ENCODE data around the gene RBM6.

The RBM6 gene

DNA sequence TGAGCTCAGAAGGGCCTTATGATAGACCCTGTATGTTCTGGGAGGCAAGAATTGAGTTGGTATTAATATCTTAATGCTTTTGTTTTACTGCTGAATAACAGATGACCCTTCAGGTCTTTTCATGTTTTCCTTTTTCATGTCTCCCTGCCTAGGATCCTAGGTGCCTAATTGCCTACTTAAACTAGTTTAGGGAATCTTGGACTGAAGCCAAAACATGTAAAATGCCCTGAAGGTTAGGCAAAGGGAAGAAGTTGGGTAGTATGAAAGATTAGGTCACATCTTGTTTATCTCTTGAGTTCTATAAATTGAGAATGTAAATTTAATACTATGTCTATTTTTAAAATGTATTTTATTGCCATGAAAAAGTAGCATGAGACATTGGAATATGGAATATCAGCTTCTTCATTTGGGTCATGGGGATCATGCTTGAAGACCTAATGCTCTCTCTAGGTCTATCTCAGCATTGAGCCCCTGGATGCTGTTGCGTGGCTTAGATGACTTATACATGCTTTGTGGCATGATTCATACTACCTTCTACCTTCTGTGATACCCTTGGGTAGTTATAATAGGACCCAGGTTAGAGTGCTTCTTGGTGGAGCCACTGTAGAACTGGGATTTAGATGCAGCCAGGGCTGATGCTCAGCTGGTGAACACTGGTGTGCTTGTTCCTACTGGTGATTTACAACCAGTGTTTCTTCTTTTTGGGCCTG, 26.4 kb downstream of the RBM6 start:
- Histone ChIP-seq H3K4me3 (ENCODE audit: insufficient read length, low read depth) (no peak overlapping the region), H3K36me3 (ENCODE audit: insufficient read depth, insufficient read length, low read length) (peaks cover 39% of the 10 kb centered on the region)

DNA sequence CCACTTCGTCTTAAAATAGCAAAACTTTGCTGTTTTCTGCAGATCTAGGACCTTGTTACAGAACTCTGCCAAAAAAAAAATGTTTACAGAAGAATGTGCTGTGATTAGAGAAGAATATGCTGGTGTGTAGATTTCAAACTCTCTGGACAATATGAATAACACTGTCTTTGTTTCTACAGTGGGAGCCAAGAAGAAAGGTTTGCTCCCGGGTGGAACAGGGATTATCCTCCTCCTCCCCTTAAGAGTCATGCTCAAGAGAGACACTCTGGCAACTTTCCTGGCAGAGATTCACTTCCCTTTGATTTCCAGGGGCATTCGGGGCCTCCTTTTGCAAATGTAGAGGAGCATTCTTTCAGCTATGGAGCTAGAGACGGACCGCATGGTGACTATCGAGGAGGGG, 27.3 kb downstream of the RBM6 start:
- no peaks in the 10 kb centered on the region for H3K27me3 ChIP-seq (ENCODE audit: insufficient read depth, insufficient read length)
- H3K36me3 ChIP-seq (ENCODE audit: insufficient read depth, insufficient read length, low read length) = peaks cover 46% of the 10 kb centered on the region
- no peaks in the 10 kb centered on the region for H3K9me3 ChIP-seq (ENCODE audit: insufficient read depth, low read length)
- no peak overlapping the region for H3K9ac ChIP-seq (ENCODE audit: insufficient read length, low read depth)
- TF ChIP-seq SUZ12 (IDR thresholded peaks at IDR 0.05; ENCODE audit: extremely low read depth, insufficient read depth, insufficient read length) (no peak), YY1 (IDR thresholded peaks at IDR 0.05; ENCODE audit: insufficient read depth, insufficient read length) (no peak), ZNF274 (IDR thresholded peaks at IDR 0.05; ENCODE audit: low read depth, low read length) (no peak)
- no peak overlapping the region for H3K4me3 ChIP-seq (ENCODE audit: insufficient read length, low read depth)
- H3K4me1 ChIP-seq (ENCODE audit: insufficient read depth, insufficient read length) = no peaks in the 10 kb centered on the region
- DNase-seq (ENCODE audit: low read depth, low spot score) = no peak

More for the DNA sequence above, 26.4 kb downstream of the RBM6 start:
- H3K4me1 ChIP-seq (ENCODE audit: insufficient read depth, insufficient read length) = no peaks in the 10 kb centered on the region
- H3K9me3 ChIP-seq (ENCODE audit: insufficient read depth, low read length) = no peaks in the 10 kb centered on the region
- H3K27me3 ChIP-seq (ENCODE audit: insufficient read depth, insufficient read length) = no peaks in the 10 kb centered on the region
- TF ChIP-seq SUZ12 (IDR thresholded peaks at IDR 0.05; ENCODE audit: extremely low read depth, insufficient read depth, insufficient read length) (no peak), ZNF274 (IDR thresholded peaks at IDR 0.05; ENCODE audit: low read depth, low read length) (no peak), YY1 (IDR thresholded peaks at IDR 0.05; ENCODE audit: insufficient read depth, insufficient read length) (no peak)
- H3K9ac ChIP-seq (ENCODE audit: insufficient read length, low read depth) = no peak overlapping the region
- no peak for DNase-seq (ENCODE audit: low read depth, low spot score)

- no peak for DNase-seq (ENCODE audit: low read depth, low spot score)
- no peak for TF ChIP-seq YY1 (IDR thresholded peaks at IDR 0.05; ENCODE audit: insufficient read depth, insufficient read length)
- TF ChIP-seq SUZ12 (IDR thresholded peaks at IDR 0.05; ENCODE audit: extremely low read depth, insufficient read depth, insufficient read length) = no peak
- no peak for TF ChIP-seq ZNF274 (IDR thresholded peaks at IDR 0.05; ENCODE audit: low read depth, low read length)
- Histone ChIP-seq H3K4me1 (ENCODE audit: insufficient read depth, insufficient read length) (no peaks in the 10 kb centered on the region), H3K36me3 (ENCODE audit: insufficient read depth, insufficient read length, low read length) (peaks cover 53% of the 10 kb centered on the region), H3K27me3 (ENCODE audit: insufficient read depth, insufficient read length) (no peaks in the 10 kb centered on the region), H3K9me3 (ENCODE audit: insufficient read depth, low read length) (no peaks in the 10 kb centered on the region), H3K4me3 (ENCODE audit: insufficient read length, low read depth) (no peak overlapping the region), H3K9ac (ENCODE audit: insufficient read length, low read depth) (no peak overlapping the region)
Observed at GRCh38 chr3:49968346-49968745, 28.4 kb downstream of the RBM6 start.

DNA sequence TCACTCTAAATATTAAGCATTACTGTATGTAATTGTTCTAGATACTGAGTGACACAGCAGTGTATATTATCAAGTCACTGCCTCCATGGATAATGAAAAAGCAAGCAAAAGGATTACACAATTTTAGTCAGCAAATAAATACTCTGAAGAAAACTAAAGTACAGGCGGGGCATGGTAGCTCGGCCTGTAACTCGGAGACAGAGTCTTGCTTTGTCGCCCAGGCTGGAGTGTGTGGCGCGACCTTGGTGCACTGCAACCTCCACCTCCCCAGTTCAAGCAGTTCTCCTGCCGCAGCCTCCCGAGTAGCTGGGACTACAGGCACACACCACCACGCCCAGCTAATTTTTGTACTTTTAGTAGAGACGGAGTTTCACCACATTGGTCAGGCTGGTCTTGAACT, 32.7 kb downstream of the RBM6 start:
- Histone ChIP-seq H3K36me3 (ENCODE audit: insufficient read depth, insufficient read length, low read length) (peaks cover 55% of the 10 kb centered on the region), H3K9ac (ENCODE audit: insufficient read length, low read depth) (no peak overlapping the region), H3K27me3 (ENCODE audit: insufficient read depth, insufficient read length) (no peaks in the 10 kb centered on the region), H3K4me1 (ENCODE audit: insufficient read depth, insufficient read length) (no peaks in the 10 kb centered on the region), H3K4me3 (ENCODE audit: insufficient read length, low read depth) (no peak overlapping the region), H3K9me3 (ENCODE audit: insufficient read depth, low read length) (no peaks in the 10 kb centered on the region)
- DNase-seq (ENCODE audit: low read depth, low spot score) = no peak
- TF ChIP-seq ZNF274 (IDR thresholded peaks at IDR 0.05; ENCODE audit: low read depth, low read length) (no peak), YY1 (IDR thresholded peaks at IDR 0.05; ENCODE audit: insufficient read depth, insufficient read length) (no peak), SUZ12 (IDR thresholded peaks at IDR 0.05; ENCODE audit: extremely low read depth, insufficient read depth, insufficient read length) (no peak)

GRCh38 chr3:49976942-49977341, 37.0 kb downstream of the RBM6 start:
- no peak overlapping the region for H3K4me3 ChIP-seq (ENCODE audit: insufficient read length, low read depth)
- no peaks in the 10 kb centered on the region for H3K4me1 ChIP-seq (ENCODE audit: insufficient read depth, insufficient read length)
- H3K27me3 ChIP-seq (ENCODE audit: insufficient read depth, insufficient read length) = no peaks in the 10 kb centered on the region
- DNase-seq (ENCODE audit: low read depth, low spot score) = no peak
- H3K9ac ChIP-seq (ENCODE audit: insufficient read length, low read depth) = no peak overlapping the region
- H3K9me3 ChIP-seq (ENCODE audit: insufficient read depth, low read length) = no peaks in the 10 kb centered on the region
- no peak for TF ChIP-seq SUZ12 (IDR thresholded peaks at IDR 0.05; ENCODE audit: extremely low read depth, insufficient read depth, insufficient read length)
- no peak for TF ChIP-seq ZNF274 (IDR thresholded peaks at IDR 0.05; ENCODE audit: low read depth, low read length)
- TF ChIP-seq YY1 (IDR thresholded peaks at IDR 0.05; ENCODE audit: insufficient read depth, insufficient read length) = no peak
- H3K36me3 ChIP-seq (ENCODE audit: insufficient read depth, insufficient read length, low read length) = peaks cover 55% of the 10 kb centered on the region

DNA sequence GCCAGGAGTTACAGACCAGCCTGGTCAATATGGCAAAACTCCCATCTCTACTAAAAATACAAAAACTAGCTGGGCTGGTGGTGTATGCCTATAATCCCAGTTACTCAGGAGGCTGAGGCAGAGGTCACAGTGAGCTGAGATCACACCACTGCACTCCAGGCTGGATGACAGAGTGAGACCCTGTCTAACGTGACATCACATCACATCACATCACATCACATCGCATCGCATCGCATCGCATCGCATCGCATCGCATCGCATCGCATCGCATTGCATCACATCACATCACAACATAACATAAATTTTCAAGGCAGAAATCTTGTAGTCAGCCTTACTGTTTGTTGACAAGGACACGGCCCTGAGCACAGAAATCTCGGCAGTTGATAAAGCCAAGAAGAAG, 44.4 kb downstream of the RBM6 start:
- Histone ChIP-seq H3K36me3 (ENCODE audit: insufficient read depth, insufficient read length, low read length) (peaks cover 25% of the 10 kb centered on the region), H3K9ac (ENCODE audit: insufficient read length, low read depth) (no peak overlapping the region), H3K4me3 (ENCODE audit: insufficient read length, low read depth) (no peak overlapping the region), H3K4me1 (ENCODE audit: insufficient read depth, insufficient read length) (no peaks in the 10 kb centered on the region), H3K27me3 (ENCODE audit: insufficient read depth, insufficient read length) (no peaks in the 10 kb centered on the region), H3K9me3 (ENCODE audit: insufficient read depth, low read length) (no peaks in the 10 kb centered on the region)
- TF ChIP-seq ZNF274 (IDR thresholded peaks at IDR 0.05; ENCODE audit: low read depth, low read length) = no peak
- TF ChIP-seq YY1 (IDR thresholded peaks at IDR 0.05; ENCODE audit: insufficient read depth, insufficient read length) = no peak
- no peak for TF ChIP-seq SUZ12 (IDR thresholded peaks at IDR 0.05; ENCODE audit: extremely low read depth, insufficient read depth, insufficient read length)
- DNase-seq (ENCODE audit: low read depth, low spot score) = no peak

DNA sequence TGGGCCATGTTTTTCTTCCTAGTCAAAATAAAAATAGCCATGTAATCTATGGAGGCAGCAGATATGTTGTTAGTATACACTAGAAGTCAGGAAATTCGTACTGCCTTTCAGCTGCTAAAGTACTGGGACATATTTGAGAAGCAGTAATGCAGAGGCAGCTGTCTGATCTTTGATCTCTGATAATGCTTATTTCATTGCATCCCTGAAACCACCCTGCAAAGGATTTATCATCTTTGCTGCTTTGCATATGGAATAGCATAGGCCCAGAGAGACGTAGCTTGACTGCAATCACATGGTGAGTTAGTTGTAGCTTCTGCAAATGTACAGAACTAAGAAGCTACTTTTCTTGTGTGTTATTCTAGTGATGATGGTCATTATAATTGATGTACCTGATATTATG, 52.4 kb downstream of the RBM6 start:
- no peak for TF ChIP-seq YY1 (IDR thresholded peaks at IDR 0.05; ENCODE audit: insufficient read depth, insufficient read length)
- H3K27me3 ChIP-seq (ENCODE audit: insufficient read depth, insufficient read length) = no peaks in the 10 kb centered on the region
- no peaks in the 10 kb centered on the region for H3K9me3 ChIP-seq (ENCODE audit: insufficient read depth, low read length)
- H3K9ac ChIP-seq (ENCODE audit: insufficient read length, low read depth) = no peak overlapping the region
- H3K36me3 ChIP-seq (ENCODE audit: insufficient read depth, insufficient read length, low read length) = peaks cover 23% of the 10 kb centered on the region
- no peak for DNase-seq (ENCODE audit: low read depth, low spot score)
- no peak overlapping the region for H3K4me3 ChIP-seq (ENCODE audit: insufficient read length, low read depth)
- H3K4me1 ChIP-seq (ENCODE audit: insufficient read depth, insufficient read length) = no peaks in the 10 kb centered on the region

All from NT2/D1 (cell line).